Sigmoid colon (tissue), 7 donors: ENCODE data around the gene GABRR3. TPM values are rescaled to one million over a fixed set of nuclear protein-coding genes. Genes with fewer than 3 reads are reported as not detected.

ENCODE experiments used
- DNase-seq: peaks from one replicate; pipeline ENCODE4 v3.0.0-alpha.2; 2019
- H3K27ac ChIP-seq, 4 donors: fragments of 200-600 bp; sonication (generic); one replicate each; pipeline ENCODE4 v1.5.1; 2016 to 2019; ENCODE audit warnings: mild to moderate bottlenecking in 1 of 4
- H3K27me3 ChIP-seq, 3 donors: fragments of 200-600 bp; sonication (generic); one replicate each; pipeline ENCODE4 v1.5.1; 2019; ENCODE audit warnings: mild to moderate bottlenecking in 1 of 3
- H3K36me3 ChIP-seq, 4 donors: fragments of 200-600 bp; sonication (generic); one replicate each; pipeline ENCODE4 v1.5.1; 2016 to 2019
- H3K4me1 ChIP-seq, 4 donors: fragments of 200-600 bp; sonication (generic); one replicate each; pipeline ENCODE4 v1.5.1; 2017 to 2019
- H3K4me3 ChIP-seq, 4 donors: fragments of 200-600 bp; sonication (generic); one replicate each; pipeline ENCODE4 v1.5.1; 2017 to 2019; ENCODE audit warnings: mild to moderate bottlenecking in 2 of 4, moderate library complexity in 1 of 4
- H3K9me3 ChIP-seq, 4 donors: fragments of 200-600 bp in 3 of 4; sonication (generic) in 3 of 4; one replicate each; pipeline versions ENCODE4 v1.5.1 to v1.6.1; 2013 to 2019
- CTCF ChIP-seq, 4 experiments: fragments of 450-650 bp in 3 of 4; fragments of 200-600 bp in 1 of 4; IDR thresholded peaks; one replicate each; pipeline ENCODE4 v1.5.1; 2016 to 2019; ENCODE audit warnings: antibody characterized with exemption in 4 of 4, mild to moderate bottlenecking in 3 of 4, moderate library complexity in 2 of 4
- EP300 ChIP-seq, 4 donors: sonication (generic); formaldehyde crosslinking; IDR thresholded peaks; one replicate each; pipeline ENCODE4 v1.6.1; 2017; ENCODE audit warnings: antibody characterized with exemption in 4 of 4
- POLR2A ChIP-seq, 2 donors: fragments of 450-650 bp; IDR thresholded peaks; one replicate each; pipeline ENCODE4 v1.6.1; 2016; ENCODE audit warnings: antibody characterized with exemption in 2 of 2, mild to moderate bottlenecking in 2 of 2, moderate library complexity in 2 of 2
- POLR2AphosphoS5 ChIP-seq, 4 donors: sonication (generic); formaldehyde crosslinking; IDR thresholded peaks; one replicate each; pipeline ENCODE4 v1.6.1; 2017; ENCODE audit warnings: antibody characterized with exemption in 4 of 4
- WGBS, 2 donors: extraction: QIAGEN DNeasy Blood & Tissue Kit; methylation state at CpG; one replicate each; pipeline ENCODE4 v1.1.7; 2013; 5-methylcytosine and 5-hydroxymethylcytosine counted together
- intact Hi-C: fragments of 100-400 bp; cut with DNase I; formaldehyde crosslinking; loops from one replicate; pipeline ENCODE4 v1.15.1; 2023
- polyA plus RNA-seq, 3 donors: library from polyadenylated mRNA; stranded (reverse); fragments of 200-250 nt; gene quantifications; one replicate each; pipeline ENCODE4 v1.2.3, GENCODE V29; 2013
- total RNA-seq, 4 donors: library from RNA; depleted of rRNA; stranded (reverse); fragments of >200 nt; gene quantifications; one replicate each; pipeline ENCODE4 v1.1.0, GENCODE V29; 2016
- donor health status: healthy with polysubstance abuse.
- donor health status: Bipolar disorder and iron deficiency.
- donor health status: healthy.

GABRR3 gene
- total and polyA plus RNA-seq, 7 donors, result not detected

- no peak for TF ChIP-seq EP300 (IDR thresholded peaks at IDR 0.05)
- TF ChIP-seq POLR2A (IDR thresholded peaks at IDR 0.05), result no peak
- TF ChIP-seq CTCF (IDR thresholded peaks at IDR 0.05), result no peak
- no peak for TF ChIP-seq POLR2AphosphoS5 (IDR thresholded peaks at IDR 0.05)
- H3K27ac ChIP-seq, result no peak overlapping the region
- 91 to 96% methylated on average over 8 of the region's 8 CpGs for WGBS, 2 donors
These were observed 73.9 kb downstream of the GABRR3 start for GRCh38 chr3:97960993-97961766.

DNA sequence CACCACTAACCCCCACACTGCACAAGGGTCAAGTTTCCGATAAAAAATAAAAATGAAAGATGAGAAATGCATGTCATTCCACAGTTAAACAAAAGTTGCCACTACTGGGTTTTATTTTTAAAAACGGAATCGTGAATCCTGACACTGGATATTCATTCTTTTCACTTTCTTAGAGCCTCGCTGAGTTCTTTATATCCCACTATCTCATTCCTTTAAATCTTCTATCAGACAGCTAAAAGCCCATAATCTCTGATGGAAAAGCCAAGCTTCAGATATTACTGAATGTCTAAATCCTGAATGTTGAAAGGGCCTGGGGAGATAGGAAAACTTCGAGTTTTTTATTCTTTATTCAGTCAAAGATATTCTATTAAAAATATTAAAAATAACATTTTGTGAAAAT lies 74.6 kb downstream of the GABRR3 start:
- Histone ChIP-seq H3K27ac (no peak overlapping the region), H3K27me3 (no peaks in the 10 kb centered on the region), H3K9me3 (no peaks in the 10 kb centered on the region), H3K36me3 (peaks cover 0 to 12% (median 0%) of the 10 kb centered on the region in 4 donors), H3K4me3 (no peak overlapping the region), H3K4me1 (peaks cover 0 to 24% (median 17%) of the 10 kb centered on the region in 4 donors)
- DNase-seq, result no peak
- intact Hi-C loops, result no loop called here
- 84 to 91% methylated on average over 5 of the region's 5 CpGs for WGBS, 2 donors
- TF ChIP-seq EP300 (IDR thresholded peaks at IDR 0.05) (no peak), CTCF (IDR thresholded peaks at IDR 0.05) (no peak), POLR2A (IDR thresholded peaks at IDR 0.05) (no peak), POLR2AphosphoS5 (IDR thresholded peaks at IDR 0.05) (no peak)

More at GRCh38 chr3:97960993-97961766, 73.9 kb downstream of the GABRR3 start:
- intact Hi-C loops, result no loop called here
- H3K9me3 ChIP-seq, result no peaks in the 10 kb centered on the region
- no peak overlapping the region for H3K4me3 ChIP-seq
- peaks cover 0 to 8% (median 0%) of the 10 kb centered on the region in 4 donors for H3K36me3 ChIP-seq
- DNase-seq, result no peak
- H3K27me3 ChIP-seq, result no peaks in the 10 kb centered on the region
- peaks cover 0 to 29% (median 19%) of the 10 kb centered on the region in 4 donors for H3K4me1 ChIP-seq

DNA sequence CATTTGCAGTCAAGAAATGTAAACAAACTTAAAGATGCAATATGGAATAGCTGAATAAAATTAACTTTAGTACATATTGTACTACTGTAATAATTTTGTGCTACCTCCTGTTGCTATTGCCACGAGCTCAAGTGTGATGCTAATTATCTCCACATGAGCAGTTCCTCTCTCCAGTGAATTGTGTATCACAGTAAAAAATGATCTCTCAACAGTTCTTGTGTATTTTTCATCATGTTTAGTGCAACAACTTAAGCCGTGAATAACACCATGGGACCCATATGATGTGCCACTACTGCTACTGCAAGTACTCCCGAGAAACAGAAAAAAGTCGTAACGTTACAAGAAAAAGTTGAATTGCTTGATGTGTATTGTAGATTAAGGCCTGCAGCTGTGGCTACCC lies 75.2 kb downstream of the GABRR3 start:
- H3K4me3 ChIP-seq, result no peak overlapping the region
- DNase-seq, result no peak
- no peaks in the 10 kb centered on the region for H3K9me3 ChIP-seq
- H3K36me3 ChIP-seq, result peaks cover 0 to 18% (median 0%) of the 10 kb centered on the region in 4 donors
- H3K27me3 ChIP-seq, result no peaks in the 10 kb centered on the region
- H3K27ac ChIP-seq, result no peak overlapping the region
- intact Hi-C loops, result loop anchor here (5.0 kb wide), 1 partner anchor 62 kb away; no protein-coding TSS in a partner anchor
- peaks cover 0 to 21% (median 14%) of the 10 kb centered on the region in 4 donors for H3K4me1 ChIP-seq
- no peak for TF ChIP-seq POLR2A (IDR thresholded peaks at IDR 0.05)
- WGBS, 2 donors, result 90 to 92% methylated on average over 5 of the region's 5 CpGs

GRCh38 chr3:97958796-97959195 lies 76.3 kb downstream of the GABRR3 start:
- no peaks in the 10 kb centered on the region for H3K27me3 ChIP-seq
- intact Hi-C loops, result loop anchor here (5.0 kb wide), 1 partner anchor 64 kb away; no protein-coding TSS in a partner anchor
- DNase-seq, result no peak
- 92 to 97% methylated on average over 9 of the region's 9 CpGs for WGBS, 2 donors
- peak overlapping the region in 1 of 4 donors; percentile 6 for H3K27ac ChIP-seq
- peaks cover 0 to 27% (median 6%) of the 10 kb centered on the region in 4 donors for H3K36me3 ChIP-seq
- H3K4me1 ChIP-seq, result peaks cover 0 to 17% (median 14%) of the 10 kb centered on the region in 4 donors
- H3K9me3 ChIP-seq, result no peaks in the 10 kb centered on the region
- no peak overlapping the region for H3K4me3 ChIP-seq
- TF ChIP-seq POLR2A (IDR thresholded peaks at IDR 0.05), result no peak
- no peak for TF ChIP-seq EP300 (IDR thresholded peaks at IDR 0.05)
- no peak for TF ChIP-seq POLR2AphosphoS5 (IDR thresholded peaks at IDR 0.05)
- no peak for TF ChIP-seq CTCF (IDR thresholded peaks at IDR 0.05)

GRCh38 chr3:97958396-97958795 lies 76.7 kb downstream of the GABRR3 start:
- Histone ChIP-seq H3K9me3 (no peaks in the 10 kb centered on the region), H3K36me3 (peaks cover 0 to 31% (median 9%) of the 10 kb centered on the region in 4 donors)
- 88 to 94% methylated on average over 2 of the region's 2 CpGs for WGBS, 2 donors

More at GRCh38 chr3:97958396-97958795, 76.7 kb downstream of the GABRR3 start:
- Histone ChIP-seq H3K27me3 (no peaks in the 10 kb centered on the region), H3K4me1 (peaks cover 0 to 14% (median 13%) of the 10 kb centered on the region in 4 donors), H3K27ac (peak overlapping the region in 2 of 4 donors; percentile 6 to 42), H3K4me3 (no peak overlapping the region)
- intact Hi-C loops, result loop anchor here (5.0 kb wide), 1 partner anchor 64 kb away; no protein-coding TSS in a partner anchor
- DNase-seq, result no peak
- TF ChIP-seq POLR2AphosphoS5 (IDR thresholded peaks at IDR 0.05), result no peak
- TF ChIP-seq EP300 (IDR thresholded peaks at IDR 0.05), result no peak
- TF ChIP-seq POLR2A (IDR thresholded peaks at IDR 0.05), result no peak
